HG02981 (cell line): ENCODE data around the gene LAMA3.

Experiments used
- ATAC-seq: cut with Tn5 transposase; IDR thresholded peaks from one replicate; pipeline ENCODE4 v1.9.1; 2021; ENCODE audit warnings: mild to moderate bottlenecking, moderate library complexity; ENCODE audit not compliant: unreplicated experiment

Gene LAMA3

GRCh38 chr18:23982155-23983079, 293.2 kb downstream of the LAMA3 start:
- no peak for ATAC-seq

DNA sequence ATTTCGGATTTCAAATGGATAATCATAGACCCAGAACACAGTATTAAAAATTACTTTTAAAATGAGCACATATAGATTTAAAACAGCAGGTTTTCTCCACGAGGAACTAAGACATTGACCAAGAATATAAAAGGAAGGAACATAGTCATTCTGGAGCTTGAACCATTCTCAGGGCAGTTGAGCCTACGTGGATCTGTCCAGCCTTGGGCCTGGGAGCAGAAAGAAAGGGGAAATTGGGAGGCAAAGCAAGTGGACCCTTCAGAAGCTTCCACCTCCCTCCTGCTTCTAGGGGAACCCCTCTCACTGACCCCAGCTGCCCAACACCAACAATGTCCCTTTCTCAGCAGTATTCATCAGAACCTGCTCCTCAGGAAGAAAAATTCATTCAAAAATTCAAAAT, 293.9 kb downstream of the LAMA3 start:
- ATAC-seq: no peak

GRCh38 chr18:23986600-23987359, 297.5 kb downstream of the LAMA3 start:
- ATAC-seq: peak; percentile 72

- ATAC-seq: no peak
Observed at GRCh38 chr18:23990474-23991410, 301.5 kb downstream of the LAMA3 start.

GRCh38 chr18:23992089-23992940, 303.1 kb downstream of the LAMA3 start:
- no peak for ATAC-seq

DNA sequence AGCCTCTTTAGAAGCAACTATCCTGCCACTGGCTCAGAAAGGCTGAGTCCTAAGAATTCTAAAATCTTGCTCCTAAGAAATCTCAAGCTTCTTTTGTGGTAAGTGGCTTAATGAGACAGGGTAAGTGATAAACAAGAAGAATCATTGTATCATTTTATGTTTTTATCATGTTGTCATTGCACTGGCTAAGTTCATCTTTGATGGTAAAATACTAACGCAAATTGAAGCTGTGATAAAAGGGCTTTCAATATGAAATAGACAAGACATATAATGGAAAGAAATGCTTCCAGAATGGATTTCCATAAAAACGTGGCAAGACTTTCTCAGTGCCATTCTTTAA, 303.7 kb downstream of the LAMA3 start:
- ATAC-seq: no peak

- ATAC-seq: no peak
Observed at GRCh38 chr18:23994361-23994902, 305.2 kb downstream of the LAMA3 start.

GRCh38 chr18:23995180-23995579, 305.9 kb downstream of the LAMA3 start:
- no peak for ATAC-seq

- no peak for ATAC-seq
Observed at GRCh38 chr18:23998018-23998417, 308.8 kb downstream of the LAMA3 start.

- no peak for ATAC-seq
Observed at GRCh38 chr18:23998820-23999219, 309.6 kb downstream of the LAMA3 start.

DNA sequence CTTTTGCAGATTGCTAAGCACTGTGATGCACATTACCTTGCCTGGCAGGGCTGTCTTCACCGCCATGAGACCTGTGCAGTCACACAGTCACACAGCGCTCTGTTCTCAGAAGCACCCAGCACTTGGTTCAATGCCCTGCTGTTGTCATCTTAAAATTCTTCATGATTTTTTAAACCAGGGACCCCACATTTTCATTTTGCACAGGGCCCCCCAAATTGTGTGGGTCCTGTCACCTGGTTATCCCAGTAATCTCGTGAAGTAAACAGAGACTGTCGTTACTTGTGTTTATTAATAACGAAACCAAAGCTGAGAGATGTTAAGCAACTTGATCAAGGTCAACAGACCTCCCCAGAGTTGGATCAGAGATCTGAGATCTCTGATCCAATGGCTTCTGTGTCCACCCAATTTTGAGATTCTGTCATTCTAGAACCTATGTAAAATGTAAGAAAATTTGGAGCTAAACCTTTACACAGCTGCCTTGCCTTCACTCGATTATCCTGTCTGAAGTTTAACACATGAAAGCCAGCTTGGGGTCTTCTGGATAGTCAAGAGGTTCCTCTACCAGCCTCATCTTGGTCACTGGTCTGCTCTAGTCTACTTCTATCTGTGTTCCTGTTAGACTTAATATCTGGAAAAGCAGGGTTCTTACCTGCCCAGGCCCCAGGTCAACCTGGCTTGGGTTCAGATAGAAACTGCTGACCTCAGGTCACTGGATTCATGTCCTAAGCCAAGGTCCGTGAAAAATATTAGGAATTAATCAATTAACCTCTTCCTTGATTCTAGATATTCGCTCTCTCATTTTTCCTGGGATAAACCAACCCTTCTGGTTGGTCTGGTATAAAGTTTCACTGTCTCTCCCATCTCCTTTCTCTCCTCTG, 311.6 kb downstream of the LAMA3 start:
- no peak for ATAC-seq

DNA sequence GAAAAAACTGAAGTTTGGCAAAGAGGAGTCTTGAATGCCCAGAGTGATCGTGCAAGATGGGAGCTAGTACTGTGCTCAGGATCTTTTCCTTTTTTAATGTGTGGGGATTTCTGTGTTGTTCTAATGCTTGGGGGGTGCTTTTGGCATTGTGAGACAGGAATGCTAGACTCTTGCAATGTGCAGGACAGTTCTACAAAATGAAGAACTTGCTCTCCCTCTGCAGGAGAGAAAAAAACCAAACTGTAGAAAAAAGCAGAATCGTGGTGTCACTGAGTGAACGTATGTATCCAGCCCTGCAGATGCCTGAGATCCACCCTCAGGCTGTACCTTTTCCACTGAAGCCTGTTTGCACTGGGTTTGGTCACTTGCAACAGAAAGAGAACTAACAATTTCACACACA, 313.2 kb downstream of the LAMA3 start:
- no peak for ATAC-seq

DNA sequence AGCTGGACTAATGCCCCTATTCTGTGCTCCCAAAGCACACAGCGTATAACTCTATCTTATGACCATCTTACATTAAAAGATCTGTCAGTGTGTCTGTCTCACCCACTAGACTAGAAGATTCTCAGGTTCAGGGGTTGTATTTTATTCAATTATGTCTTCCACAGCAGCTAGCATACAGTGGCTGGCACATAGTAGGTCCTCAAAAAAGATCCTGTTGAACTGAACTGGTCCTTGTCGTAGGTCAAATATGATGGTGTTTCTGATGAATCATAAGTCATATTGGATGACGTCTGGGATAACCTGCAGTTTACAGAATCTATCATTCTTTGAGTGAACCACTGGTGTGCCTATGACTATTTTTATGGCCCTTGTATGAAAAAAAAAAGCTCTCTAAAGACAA, 314.0 kb downstream of the LAMA3 start:
- no peak for ATAC-seq

- no peak for ATAC-seq
Observed at GRCh38 chr18:24003903-24004640, 314.8 kb downstream of the LAMA3 start.
